Stimulated activated naive CD4-positive, alpha-beta T cell treated with Interleukin-2 at 50 U/mL for 16 hours (primary cell): ENCODE measurements around the gene ZNF274.
"Not testable (repeated sequence)": the region's sequence is repeated elsewhere in the genome, so short reads cannot be mapped to it uniquely, and the experiment has no call there.

Source experiments
- DNase-seq: peaks from one replicate; lab custom pipeline; 2025; lab: John Stamatoyannopoulos, UW

Gene ZNF274

DNA sequence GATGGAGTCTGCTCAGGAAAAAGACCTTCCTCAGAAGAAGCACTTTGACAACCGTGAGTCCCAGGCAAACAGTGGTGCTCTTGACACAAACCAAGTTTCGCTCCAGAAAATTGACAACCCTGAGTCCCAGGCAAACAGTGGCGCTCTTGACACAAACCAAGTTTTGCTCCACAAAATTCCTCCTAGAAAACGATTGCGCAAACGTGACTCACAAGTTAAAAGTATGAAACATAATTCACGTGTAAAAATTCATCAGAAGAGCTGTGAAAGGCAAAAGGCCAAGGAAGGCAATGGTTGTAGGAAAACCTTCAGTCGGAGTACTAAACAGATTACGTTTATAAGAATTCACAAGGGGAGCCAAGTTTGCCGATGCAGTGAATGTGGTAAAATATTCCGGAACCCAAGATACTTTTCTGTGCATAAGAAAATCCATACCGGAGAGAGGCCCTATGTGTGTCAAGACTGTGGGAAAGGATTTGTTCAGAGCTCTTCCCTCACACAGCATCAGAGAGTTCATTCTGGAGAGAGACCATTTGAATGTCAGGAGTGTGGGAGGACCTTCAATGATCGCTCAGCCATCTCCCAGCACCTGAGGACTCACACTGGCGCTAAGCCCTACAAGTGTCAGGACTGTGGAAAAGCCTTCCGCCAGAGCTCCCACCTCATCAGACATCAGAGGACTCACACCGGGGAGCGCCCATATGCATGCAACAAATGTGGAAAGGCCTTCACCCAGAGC lies 29.6 kb downstream of the ZNF274 start:
- no peak for DNase-seq

GRCh38 chr19:58213075-58213369 lies 30.2 kb downstream of the ZNF274 start:
- DNase-seq = no peak

GRCh38 chr19:58217069-58217481 lies 34.2 kb downstream of the ZNF274 start:
- DNase-seq = no peak

DNA sequence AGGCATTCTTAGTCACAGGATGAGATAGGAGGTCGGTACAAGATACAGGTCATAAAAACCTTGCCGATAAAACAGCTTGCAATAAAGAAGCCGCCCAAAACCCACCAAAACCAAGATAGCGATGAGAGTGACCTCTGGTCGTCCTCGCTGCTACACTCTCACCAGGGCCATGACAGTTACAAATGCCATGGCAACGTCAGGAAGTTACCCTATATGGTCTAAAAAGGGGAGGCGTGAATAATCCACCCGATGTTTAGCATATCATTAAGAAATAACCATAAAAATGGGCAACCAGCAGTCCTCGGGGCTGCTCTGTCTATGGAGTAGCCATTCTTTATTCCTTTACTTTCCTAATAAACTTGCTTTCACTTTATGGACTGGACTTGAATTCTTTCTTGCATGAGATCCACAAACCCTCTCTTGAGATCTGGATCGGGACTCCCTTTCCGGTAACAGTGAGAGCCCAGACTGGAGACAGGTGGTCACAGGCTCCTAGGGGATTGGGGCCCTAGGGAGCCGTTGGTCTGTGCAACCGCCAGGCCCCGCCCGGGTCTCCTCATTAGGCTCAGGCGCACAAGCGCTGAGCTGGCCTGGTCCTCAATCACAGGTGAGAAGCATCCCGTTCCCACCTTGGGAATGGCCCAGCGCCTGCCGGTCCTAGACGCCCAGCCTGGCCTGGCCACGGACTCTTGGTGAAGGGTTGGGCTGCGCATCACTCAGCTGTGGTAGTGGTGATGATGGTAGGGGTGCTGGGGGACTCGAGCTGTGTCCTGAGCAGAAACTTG lies 34.9 kb downstream of the ZNF274 start:
- no peak for DNase-seq

DNA sequence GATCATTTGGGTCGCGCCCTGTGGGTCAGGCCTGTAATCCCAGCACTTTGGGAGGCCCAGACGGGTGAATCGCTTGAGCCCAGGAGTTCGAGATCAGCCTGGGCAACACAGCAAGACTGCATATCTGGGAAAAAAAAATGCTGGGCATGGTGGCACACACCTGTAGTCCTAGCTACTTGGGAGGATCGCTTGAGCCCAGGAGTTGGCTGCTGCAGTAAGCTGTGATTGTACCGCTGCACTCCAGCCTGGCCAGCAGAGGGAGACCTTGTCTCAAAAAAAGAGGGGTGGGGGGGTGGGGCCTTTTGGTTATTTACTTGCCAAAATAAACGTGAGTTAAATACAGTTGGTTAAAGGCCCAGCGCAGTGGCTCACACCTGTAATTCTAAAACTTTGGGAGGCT lies 36.0 kb downstream of the ZNF274 start:
- DNase-seq = peak; percentile 29

GRCh38 chr19:58227964-58228584 lies 45.2 kb downstream of the ZNF274 start:
- DNase-seq = no peak

GRCh38 chr19:58228585-58229254 lies 45.9 kb downstream of the ZNF274 start, which contains the start of gene ZNF544:
TSS of gene ZNF544 (plus strand) at chr19:58228914. CDS start at chr19:58244024, 15,110 bp downstream.
- DNase-seq = peak; percentile 72

DNA sequence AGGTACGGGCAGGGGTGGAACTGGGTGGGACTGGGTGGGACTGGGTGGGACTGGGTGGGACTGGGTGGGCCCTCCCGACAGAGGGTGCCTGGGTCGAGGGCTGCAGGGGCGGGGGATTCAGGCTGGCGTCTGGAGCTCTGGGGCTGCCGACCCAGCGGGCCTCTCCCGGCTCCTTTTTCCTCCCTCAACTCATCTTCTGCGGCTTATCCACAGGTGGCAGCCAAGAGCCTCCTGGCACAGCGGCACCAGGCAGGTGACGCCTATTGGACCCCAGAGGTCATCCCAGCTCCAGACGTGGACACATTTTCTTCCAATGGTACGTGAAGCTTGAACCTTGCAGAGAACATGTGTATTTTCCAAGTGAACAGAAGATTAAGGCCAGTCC lies 46.4 kb downstream of the ZNF274 start:
- DNase-seq = no peak

DNA sequence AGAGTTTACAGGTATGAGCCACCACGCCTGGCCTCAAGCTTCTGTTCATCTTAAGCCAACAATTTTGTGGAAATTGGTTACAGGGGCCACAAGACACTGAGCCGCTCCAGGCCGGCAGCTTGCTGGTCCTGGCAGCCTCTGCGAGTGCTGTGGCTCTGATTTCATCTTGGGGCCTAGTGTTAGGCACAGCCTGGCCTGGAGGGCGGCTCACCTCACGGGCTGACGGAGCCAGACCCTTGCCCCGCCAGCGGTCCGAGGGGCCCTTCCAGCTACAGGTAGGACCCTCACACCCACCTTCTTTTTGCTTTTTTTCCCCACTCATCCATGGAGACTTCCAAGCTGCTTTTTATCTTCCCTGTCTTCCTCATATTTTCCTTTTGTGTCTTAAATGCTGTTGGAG lies 54.5 kb downstream of the ZNF274 start:
- DNase-seq = no peak

DNA sequence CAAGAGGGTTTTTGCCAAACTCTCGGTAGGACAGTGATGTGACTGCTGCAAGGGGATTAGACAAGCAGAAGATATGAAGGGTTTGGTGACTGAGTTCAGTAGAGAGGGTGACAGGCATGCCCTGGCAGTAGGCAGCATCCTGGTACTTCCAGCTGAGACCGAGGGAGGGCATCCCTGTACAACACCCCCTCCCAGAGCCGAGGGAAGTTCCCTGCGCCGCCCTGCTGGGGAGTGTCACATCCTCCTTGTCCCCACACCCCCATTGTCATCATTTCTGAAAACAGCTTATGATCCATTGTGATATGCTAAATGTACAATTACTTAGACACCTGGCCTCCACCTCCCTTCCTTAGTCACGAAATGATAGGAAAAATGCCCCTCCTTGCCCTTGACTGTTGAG lies 60.5 kb downstream of the ZNF274 start:
- DNase-seq = no peak

DNA sequence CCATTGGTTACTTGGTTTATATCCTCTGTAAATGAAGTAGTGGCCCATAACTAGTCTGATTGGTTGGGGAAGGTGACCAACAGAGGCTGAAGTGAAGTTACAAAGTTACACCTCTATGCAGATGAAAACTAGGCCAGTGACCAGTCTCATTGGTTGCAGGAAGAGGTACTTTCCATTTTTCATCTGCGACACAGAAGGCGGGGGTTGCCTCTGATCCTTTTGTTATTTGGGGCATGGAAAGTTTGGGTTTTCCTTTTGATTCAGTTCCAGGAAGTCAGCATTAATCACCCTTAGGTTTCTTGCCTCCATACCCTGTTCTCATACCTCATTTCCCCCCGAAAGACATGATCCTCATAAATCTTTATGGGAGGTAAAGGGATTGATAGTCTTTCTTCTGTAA lies 66.0 kb downstream of the ZNF274 start:
- DNase-seq = no peak

DNA sequence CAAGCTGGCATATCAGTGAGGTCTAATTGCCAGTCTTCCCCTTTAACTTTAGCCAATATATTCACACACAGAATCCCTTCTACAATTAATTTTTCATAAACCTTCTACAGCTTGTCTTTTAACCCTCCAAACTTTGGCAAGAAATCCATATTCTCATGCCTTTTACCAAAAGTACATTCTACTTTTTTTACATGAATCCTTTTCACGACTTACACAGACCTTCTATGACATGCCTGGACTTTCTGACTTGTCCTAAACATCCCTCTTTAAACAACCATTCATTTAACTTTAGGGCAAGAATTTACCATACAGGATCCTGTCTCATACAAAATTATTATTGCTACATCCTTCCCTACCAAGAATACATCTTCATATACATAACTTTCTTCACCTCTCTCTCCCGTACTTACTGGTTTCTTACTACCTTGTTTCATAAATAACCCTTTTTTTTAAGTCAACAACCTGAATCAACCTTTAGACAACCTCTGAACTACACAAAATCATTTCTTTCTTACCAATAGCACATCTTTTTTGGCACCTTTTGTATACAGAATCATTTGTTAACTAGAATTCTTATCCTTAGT lies 69.3 kb downstream of the ZNF274 start:
- DNase-seq = no peak

DNA sequence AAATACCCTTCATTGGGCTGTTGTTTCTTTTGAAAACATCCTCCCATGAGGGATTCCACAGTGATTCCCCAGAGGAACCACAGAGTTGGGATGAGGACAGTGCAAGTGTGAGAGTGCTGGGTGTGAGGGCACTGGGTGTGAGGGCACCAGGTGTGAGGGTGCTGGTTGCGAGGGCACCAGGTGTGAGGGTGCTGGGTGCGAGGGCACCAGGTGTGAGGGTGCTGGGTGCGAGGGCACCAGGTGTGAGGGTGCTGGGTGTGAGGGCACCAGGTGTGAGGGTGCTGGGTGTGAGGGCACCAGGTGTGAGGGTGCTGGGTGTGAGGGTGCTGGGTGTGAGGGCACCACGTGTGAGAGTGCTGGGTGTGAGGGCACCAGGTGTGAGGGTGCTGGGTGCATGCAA lies 75.4 kb downstream of the ZNF274 start:
- DNase-seq = not testable (repeated sequence)

- DNase-seq = no peak
These were observed 78.7 kb downstream of the ZNF274 start for GRCh38 chr19:58261600-58261967.

DNA sequence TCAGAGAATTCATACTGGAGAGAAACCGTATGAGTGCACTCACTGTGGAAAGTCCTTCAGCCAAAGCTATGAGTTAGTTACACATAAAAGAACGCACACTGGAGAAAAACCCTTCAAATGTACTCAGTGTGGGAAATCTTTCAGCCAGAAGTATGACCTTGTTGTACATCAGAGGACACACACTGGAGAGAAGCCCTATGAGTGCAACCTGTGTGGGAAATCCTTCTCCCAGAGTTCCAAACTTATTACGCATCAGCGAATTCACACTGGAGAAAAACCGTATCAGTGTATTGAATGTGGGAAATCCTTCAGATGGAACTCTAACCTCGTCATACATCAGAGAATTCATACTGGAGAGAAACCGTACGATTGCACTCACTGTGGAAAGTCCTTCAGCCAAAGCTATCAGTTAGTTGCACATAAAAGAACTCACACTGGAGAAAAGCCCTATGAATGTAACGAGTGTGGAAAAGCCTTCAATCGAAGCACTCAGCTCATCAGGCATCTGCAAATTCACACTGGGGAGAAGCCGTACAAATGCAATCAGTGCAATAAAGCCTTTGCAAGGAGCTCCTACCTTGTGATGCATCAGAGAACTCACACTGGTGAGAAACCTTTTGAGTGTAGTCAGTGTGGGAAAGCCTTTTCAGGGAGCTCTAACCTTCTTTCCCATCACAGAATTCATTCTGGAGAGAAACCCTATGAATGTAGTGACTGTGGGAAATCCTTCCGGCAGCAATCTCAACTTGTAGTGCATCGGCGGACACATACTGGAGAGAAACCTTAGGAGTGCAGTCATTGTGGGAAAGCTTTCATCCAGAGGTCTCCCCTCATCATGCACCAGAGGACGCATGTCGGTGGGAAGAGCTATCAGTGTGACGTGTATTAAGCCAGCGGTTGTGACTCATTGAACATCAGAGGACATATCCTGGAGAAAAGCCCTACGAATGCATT lies 79.4 kb downstream of the ZNF274 start:
- no peak for DNase-seq

GRCh38 chr19:58262922-58263296 lies 80.0 kb downstream of the ZNF274 start:
- no peak for DNase-seq
